DMS53 treated with DMSO at 0.1 percent for 48 hours (cell line): Measurements from ENCODE around the gene CXCL3.

Source experiments
- DNase-seq: peaks from one replicate; lab custom pipeline; 2025; ENCODE audit not compliant: unreplicated experiment; lab: John Stamatoyannopoulos, UW

CXCL3 gene

DNA sequence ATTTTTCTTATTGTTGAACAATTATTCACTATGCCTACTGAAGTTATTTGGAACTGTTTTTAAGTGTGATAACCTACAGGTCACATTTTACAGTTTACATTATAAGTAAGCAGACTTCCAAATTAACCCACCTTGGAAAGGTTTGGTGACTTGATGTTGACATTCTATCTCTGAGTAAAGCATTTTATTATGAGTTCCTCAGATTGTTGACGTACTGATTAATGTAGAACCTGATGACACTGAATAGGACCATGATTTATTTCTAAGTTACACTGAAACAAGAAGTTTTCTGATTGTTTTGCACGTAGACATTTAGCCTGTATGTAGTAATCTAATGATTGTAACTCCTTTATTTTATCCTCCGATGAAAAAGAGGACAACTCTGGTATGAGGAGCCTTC lies 17.0 kb upstream of the CXCL3 start:
- no peak for DNase-seq

DNA sequence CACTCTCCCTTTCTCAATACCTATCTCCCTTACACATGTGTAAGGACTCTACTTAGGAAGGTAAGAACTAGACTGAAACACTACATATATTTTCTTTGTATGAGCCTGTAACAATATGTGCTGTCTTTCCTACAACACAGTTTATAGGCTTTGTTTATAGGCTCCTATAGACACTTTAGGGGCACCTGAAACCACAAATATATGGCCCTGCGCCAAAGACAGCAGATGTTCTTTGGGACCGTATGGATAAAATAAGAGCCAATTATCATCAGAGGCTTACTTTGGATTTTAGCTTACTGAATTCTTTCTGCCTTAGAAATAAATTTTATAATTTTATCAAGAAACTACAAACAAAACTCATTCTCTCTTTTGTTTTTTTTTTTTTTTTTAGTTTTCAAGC lies 16.6 kb upstream of the CXCL3 start:
- DNase-seq = no peak

DNA sequence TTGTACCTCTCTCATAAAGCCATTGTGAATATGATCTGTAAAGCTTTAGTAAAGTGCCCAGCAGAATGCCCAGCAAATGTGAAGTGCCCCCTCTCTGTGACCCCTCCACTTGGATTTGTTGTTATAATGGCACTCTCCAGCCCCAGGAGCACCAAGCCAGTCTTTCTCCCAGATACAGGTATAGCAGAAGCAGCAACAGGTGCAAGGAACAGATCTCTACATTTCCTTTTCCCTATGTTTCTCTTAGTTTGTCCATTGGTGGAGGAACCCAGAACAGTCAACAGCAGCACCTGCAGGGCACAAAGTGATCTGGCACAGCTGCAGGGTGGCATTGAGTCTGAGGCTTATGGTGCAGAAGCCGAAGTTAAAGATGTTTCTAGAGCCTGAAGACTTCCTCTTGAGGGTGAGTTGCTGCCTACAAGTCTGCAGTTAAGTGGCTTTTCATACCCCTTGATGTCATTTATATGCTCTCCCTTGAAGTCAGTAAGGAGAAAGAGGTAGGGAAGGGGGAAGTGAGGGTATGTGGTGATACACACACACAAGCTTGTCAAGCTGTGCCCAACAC lies 16.1 kb upstream of the CXCL3 start:
- peak; percentile 48 for DNase-seq

DNA sequence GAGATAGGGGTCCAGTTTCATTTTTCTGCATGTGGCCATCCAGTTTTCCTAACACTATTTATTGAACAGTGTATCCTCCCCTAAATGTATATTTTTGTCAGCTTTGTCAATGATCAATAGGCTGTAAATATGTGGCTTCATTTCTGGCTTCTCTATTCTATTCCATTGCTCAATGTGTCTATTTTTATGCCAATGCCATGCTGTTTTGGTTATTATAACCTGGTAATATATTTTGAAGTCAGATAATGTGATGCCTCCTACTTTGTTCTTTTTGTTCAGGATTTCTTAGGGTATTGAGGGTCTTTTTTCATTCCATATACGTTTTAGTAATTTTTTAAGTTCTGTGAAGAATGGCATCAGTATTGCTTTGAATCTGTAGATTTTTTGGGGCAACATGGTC lies 8.7 kb upstream of the CXCL3 start:
- DNase-seq = no peak

DNA sequence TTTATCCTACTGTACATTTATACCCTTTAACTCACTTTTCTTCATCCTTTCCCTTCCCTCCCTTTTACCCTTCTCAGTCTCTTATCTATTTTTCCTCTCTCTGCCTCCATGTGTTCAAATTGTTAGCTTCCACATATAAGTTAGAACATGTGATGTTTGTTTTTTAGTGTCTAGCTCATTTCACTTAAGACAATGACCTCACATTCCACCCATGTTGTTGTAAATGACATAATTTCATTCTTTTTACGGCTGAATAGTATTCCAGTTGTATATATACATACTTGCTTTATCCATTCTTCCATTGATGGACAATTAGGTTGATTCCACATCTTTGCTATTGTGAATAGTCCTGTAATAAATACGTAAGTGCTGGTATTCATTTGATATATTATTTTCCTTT lies 7.3 kb upstream of the CXCL3 start:
- DNase-seq = no peak

DNA sequence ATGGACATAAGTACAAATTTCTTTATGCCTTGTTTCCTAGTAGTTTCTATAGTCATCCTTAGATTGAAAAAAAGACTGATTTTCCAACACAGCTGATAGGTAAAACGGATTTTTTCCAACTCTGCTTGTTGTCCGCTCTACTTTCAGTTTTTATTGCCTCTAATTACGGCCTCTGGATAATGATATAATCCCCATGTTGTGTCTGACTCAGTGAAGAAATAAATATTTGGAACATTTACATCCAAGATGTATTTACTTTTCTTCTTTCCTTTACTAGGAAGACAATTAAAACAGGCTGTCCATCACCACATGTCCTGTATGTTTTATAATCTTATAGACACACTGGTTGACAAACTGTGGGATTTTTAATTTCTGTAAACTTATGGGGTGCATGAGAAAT lies 6.8 kb upstream of the CXCL3 start:
- no peak for DNase-seq

DNA sequence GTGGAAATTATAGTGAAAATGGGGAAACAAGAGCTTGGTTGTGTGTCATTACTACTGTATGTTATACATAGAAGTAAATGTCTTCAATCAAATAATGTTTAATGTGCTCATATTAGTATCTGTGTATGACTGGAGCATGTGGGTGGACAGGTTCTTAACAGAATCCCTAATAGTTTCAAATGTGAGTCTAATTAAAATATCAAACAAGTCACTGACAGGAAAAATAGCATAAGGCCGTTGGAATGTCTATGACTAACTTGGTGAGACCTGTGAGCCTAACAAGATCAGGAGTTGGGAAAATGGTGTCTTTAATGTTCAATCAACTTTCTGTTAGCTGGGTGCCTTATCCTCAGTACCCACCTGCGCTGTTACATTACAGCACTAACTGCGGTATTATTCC lies 6.2 kb upstream of the CXCL3 start:
- no peak for DNase-seq

DNA sequence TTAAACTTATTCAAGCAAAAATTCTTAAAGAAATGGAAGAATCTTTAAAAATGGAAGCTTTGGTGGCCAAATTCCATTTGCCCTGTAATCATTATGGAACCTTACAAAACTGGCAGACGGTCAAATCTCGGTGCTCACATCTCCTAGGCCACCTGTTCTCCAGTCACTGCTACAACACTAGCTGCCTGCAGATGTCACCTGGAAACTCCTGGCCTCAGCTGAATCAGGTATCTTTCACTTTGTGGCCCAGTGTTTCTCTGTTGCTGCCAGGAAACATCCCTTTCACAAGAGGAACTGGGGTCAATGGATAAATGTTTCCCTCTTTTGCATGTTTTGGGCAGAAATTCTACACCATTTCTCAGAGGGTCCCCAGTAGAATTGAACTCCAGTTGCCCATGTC lies 4.2 kb upstream of the CXCL3 start:
- DNase-seq = peak; percentile 40

DNA sequence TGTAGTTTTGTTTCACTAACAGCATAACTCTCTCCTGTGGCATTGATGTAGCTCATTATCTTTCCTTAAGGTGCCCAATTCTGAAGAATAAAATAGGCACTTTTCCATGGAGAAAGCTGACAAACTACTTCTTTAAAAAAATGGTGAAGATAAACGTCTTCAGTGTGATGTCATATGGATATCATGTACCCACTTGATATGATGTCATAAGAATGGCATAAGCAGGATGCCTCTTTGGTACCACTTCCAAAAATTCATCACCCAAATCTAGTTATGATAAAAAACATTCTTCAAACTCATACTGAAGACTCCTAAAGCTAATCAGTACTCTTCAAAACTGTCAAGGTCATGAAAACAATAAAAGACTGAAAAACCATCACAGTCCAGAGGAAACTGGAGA lies 2.9 kb upstream of the CXCL3 start:
- DNase-seq = no peak

DNA sequence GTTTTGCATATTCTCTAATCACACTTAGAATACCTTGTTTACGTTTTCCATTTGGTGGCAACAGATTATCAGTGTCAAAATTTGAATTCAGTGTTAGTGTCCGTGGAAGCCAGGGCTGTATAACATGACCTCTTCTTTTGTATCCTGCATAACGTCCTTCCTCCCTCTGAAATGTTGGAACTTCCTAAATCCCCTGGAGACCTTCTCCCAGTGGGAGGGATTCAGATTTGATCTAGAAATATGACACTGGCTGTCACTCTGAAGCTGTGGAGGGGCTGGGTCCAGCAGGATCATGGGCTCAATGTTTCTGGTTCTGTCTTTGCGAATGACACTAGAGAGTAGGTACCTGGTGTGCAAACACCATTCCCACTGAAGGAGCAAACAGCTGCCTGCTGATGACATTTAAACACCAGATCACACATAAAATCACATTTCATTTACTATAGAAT lies 850 bp upstream of the CXCL3 start:
- no peak for DNase-seq

DNA sequence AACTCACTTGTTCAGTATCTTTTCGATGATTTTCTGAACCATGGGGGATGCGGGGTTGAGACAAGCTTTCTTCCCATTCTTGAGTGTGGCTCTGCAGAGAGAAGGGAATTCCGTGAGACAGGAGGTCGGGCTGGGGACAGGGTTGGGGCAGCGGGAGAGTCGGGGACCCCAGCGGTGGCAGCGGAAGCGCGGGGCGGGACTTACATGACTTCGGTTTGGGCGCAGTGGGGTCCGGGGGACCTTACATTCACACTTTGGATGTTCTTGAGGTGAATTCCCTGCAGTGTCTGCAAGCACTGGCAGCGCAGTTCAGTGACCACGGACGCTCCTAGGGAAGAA lies 434 bp downstream of the CXCL3 start:
- DNase-seq = no peak

DNA sequence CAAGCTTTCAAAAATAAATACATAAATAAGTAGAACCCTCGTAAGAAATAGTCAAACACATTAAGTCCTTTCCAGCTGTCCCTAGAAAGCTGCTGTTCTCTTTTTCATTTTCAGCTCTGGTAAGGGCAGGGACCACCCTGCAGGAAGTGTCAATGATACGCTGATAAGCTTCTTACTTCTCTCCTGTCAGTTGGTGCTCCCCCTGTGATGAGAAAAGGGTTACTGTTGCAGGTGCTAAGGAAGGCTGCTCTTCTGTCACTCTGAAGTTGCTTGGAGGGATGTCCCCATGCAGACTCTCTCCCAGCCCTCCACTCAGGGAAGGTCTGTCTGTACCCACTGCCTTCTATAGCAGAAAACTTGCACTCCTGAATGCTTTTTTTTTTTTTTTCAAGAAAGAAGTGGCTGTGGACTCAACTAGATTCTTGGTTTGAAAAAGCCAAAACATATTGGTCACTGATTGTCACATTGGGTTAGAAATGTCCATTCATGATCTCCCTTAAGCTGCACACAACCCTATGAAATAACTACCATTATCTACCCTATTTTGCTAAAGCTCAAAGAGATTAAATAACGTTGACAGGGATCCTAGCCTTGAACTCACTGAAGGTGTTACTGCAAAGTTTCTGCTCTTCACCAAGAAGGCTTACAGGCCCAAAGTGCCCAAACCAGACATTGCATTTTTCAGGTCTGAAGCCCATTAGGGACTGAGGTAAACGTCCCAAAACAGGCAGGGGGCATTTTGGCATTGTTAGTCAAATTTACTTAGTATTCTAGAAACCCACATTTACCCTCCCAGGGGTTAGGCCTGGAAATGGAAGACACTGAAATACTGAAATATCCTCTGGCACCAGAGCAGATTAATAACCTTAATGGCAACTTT lies 1.2 kb downstream of the CXCL3 start:
- DNase-seq = no peak

DNA sequence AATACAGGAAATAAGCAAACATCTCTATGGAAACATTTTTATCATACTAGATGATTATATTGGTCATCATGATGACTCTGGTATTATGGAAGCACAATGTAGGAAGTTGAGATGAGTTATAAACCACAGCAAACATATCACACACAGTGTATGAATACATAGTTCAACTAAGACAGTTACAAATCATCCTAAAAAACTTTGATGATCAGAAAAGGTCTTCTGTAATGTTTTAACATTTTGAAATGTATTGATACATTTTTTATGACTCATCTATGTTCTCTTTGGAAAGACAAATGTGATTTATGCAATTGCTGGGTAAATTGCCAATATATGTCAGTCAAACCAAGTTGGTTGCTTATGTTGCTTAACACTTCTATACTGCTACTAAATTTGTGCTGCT lies 4.8 kb downstream of the CXCL3 start:
- no peak for DNase-seq

DNA sequence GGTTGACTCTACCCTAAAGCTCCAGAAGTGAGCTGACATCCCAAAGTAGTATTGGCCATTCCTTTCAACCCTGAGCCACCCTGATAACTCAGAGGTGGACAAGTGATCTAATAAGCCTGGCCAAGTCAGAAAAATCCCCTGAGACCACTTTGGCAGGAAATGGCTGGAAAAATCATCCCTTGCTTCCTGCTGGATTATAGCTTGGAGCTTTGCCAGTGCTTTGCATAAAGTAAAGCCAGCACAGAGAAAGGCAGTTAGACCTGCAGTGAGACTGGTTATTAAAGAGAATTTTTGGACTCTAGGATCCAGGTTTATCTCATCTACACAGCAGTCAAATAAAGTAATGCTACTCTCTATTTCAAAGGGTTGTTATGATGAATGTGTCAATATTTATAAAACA lies 6.4 kb downstream of the CXCL3 start:
- DNase-seq = peak; percentile 10

DNA sequence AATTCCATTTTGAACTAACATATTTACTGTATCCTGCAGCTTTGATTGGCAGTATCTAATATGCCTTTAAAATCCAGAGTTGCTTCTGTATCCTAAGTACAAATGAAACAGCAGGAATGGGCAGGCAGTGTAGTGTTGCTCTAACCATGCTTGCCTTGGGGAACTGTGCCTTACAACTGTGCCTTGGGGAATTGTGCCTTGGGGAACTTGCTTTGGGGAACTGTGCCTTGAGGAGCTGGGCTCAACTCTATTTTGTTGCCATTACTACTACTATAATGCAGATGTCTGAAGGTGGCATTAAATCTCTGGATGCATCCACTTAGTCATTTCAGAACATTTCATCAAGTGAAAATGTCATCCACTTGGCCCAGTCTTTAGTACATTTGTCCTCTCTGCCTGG lies 6.9 kb downstream of the CXCL3 start:
- DNase-seq = no peak

DNA sequence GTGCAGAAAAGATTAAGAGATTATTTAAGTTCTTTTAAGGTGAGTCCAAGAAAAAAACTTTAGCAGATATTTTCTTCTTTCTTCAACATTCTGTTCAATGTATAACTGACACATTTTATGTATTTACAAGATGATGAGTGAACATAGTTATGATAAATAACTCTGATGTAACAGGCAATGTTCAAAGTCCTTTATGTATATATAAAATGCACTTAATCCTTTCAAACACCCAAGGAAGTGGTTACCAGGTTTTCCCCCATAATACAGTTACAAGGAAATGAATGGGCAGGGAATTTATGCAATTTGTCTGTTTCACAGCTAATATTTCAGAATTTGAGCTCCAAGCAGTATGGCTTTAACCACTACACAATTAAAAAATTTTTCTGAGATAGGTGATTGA lies 8.2 kb downstream of the CXCL3 start:
- no peak for DNase-seq

DNA sequence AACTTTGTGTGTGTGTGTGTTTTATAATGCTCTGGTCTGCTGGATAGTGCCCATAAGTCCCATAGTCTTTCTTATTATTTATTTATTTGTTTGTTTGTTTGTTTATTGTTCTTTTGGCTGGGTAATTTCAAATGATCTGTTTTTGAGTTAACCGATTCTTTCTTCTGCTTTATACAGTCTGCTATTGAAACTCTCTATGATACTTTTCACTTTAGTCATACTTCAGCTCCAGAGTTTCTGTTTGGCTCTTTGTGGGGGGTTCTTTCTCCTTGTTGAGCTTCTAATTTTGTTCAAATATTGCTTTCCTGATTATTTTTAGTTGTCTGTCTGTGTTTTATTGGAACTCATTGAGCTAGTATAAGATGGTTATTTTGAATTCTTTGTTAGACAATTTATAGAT lies 10.0 kb downstream of the CXCL3 start:
- DNase-seq = no peak

DNA sequence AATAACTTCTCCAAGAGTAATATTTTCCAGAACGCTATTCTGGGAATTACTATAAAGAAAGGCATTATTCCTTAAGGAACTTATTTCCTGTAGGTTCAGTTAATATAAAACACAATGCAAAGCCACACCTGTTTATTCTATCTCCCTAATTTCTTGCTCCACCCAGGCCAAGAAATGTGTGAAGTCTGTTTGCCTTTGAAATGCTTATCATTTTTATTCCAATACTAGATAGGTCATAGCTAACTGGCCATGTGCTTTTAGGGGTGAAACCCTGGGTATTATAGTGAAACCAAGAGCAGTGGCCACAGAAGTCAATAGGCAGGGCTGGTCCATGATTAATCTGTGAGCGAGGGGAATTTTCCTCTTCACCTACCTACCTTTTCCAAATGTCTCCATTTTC lies 14.8 kb downstream of the CXCL3 start:
- DNase-seq = no peak

DNA sequence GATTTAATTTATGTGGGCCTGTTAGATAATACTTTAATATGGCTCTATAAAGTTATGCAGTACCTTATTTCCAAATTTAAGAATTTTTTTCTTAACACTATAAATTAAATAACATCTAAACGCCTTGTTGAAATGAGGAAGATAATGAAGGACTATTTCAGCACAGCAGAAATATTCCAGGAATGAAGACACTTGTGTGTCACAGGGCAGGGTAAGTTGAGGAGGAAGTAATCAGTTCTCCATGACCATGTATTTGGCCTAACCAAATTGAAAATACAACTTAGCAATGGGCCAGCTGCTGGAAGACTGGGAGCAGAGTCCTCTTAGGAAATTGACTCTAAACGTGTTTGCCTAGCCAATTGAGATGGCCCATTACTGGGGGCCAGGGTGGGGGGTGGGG lies 16.9 kb downstream of the CXCL3 start:
- DNase-seq = no peak

DNA sequence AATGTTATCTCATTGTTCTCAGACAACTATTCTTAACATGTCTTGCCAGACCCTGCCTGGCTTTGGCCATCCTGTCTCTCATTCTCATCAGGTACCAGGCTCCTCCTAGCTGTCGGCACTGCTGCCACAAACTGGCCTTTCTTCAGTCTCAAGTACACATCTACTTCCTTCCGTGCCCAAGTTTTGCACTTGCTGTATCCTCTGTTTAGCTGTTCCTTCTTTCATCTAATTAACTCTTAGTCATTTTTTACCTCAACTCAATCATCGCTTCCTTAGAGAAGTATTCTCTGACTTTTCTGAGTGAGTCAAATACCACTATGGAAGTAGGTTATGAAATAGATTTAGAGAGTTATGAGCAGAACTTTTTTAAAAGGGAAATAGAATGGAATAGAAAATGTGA lies 19.7 kb downstream of the CXCL3 start:
- no peak for DNase-seq

DNA sequence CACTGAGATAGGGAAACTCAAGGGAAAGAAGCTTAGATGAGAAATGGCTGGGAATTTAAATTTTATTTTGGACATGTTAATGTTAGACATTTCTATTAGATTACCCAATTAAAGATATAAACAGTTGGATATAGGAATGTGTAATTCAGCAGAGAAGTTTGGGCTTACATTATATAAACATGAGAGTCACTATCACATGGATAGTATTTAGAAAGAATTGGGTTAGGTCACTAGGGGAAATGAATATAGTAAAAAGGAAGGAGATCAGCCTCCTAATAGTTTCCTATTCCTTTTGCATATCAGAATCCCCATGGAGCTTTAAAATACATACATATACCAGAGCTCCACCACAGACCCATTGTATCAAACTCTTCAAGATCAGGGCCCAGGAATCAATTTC lies 20.4 kb downstream of the CXCL3 start:
- no peak for DNase-seq

DNA sequence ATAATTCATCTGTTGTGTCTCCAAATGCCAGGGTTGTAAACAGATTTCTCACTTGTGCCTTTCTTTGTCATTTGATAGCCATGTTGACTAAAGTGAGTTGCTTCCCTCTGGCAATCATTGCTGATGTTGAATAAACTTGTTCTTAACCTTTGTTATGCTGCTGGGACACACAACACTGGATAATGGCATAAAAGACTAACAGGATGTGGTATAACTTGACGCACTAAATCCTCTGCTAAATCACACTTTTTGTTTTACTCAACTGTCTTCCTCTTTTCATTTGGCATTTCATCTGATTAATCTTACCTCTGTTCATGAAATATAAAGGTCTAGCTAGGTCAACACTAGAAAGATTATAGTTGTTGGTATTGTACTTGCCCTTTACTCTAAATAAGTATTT lies 22.4 kb downstream of the CXCL3 start:
- DNase-seq = no peak
